SK-N-MC (cell line): ENCODE measurements around the gene TMEM109.

Source experiments
- EZH2 ChIP-seq: fragments of 200-600 bp; sonication (generic); IDR thresholded peaks from one replicate; pipeline ENCODE4 v1.6.1; 2017; ENCODE audit warnings: antibody characterized with exemption
- FOXP2 ChIP-seq: optimal IDR thresholded peaks from 2 replicates; pipeline ENCODE3; 2011; ENCODE audit warnings: mild to moderate bottlenecking, moderate library complexity; ENCODE audit not compliant: insufficient read depth; ENCODE audit errors: extremely low read length, control extremely low read depth
- POLR2AphosphoS5 ChIP-seq: IDR thresholded peaks from 2 replicates; pipeline ENCODE4 v1.6.1; 2012; ENCODE audit warnings: mild to moderate bottlenecking, low read depth, low read length, borderline replicate concordance

- no peak for TF ChIP-seq EZH2
- no peak for TF ChIP-seq FOXP2
- TF ChIP-seq POLR2AphosphoS5 = no peak
Observed at GRCh38 chr11:60871378-60872061, 42.4 kb upstream of the TMEM109 start.
